Measurements from ENCODE around the gene CEACAM8. TPM values are rescaled to one million over a fixed set of nuclear protein-coding genes. Genes with fewer than 3 reads are reported as not detected.

CEACAM8 gene
- total RNA-seq, 1 experiment from 2014 or later: not detected

GRCh38 chr19:42576241-42576640, 18.5 kb downstream of the CEACAM8 start:
- no peaks in the 10 kb centered on the region for H3K36me3 ChIP-seq (ENCODE audit: control insufficient read depth, insufficient read depth, low read length)
- no peak overlapping the region for H3K27ac ChIP-seq (ENCODE audit: low read length)
- H3K4me3 ChIP-seq (ENCODE audit: low read depth in 2 of 2, low read length in 2 of 2): no peak overlapping the region
- POLR2A ChIA-PET: no interaction called here
- ATAC-seq: no peak
- no peak for TF ChIP-seq SIN3A (IDR thresholded peaks at IDR 0.05; ENCODE audit: borderline replicate concordance, insufficient read depth, low read depth, low read length)
- TF ChIP-seq, protein P1, sequence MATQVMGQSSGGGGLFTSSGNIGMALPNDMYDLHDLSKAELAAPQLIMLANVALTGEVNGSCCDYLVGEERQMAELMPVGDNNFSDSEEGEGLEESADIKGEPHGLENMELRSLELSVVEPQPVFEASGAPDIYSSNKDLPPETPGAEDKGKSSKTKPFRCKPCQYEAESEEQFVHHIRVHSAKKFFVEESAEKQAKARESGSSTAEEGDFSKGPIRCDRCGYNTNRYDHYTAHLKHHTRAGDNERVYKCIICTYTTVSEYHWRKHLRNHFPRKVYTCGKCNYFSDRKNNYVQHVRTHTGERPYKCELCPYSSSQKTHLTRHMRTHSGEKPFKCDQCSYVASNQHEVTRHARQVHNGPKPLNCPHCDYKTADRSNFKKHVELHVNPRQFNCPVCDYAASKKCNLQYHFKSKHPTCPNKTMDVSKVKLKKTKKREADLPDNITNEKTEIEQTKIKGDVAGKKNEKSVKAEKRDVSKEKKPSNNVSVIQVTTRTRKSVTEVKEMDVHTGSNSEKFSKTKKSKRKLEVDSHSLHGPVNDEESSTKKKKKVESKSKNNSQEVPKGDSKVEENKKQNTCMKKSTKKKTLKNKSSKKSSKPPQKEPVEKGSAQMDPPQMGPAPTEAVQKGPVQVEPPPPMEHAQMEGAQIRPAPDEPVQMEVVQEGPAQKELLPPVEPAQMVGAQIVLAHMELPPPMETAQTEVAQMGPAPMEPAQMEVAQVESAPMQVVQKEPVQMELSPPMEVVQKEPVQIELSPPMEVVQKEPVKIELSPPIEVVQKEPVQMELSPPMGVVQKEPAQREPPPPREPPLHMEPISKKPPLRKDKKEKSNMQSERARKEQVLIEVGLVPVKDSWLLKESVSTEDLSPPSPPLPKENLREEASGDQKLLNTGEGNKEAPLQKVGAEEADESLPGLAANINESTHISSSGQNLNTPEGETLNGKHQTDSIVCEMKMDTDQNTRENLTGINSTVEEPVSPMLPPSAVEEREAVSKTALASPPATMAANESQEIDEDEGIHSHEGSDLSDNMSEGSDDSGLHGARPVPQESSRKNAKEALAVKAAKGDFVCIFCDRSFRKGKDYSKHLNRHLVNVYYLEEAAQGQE (IDR thresholded peaks at IDR 0.05; ENCODE audit: insufficient read depth in 1 of 2, low read depth in 2 of 2, low read length in 1 of 2): no peak
- TF ChIP-seq POLR2AphosphoS5 (IDR thresholded peaks at IDR 0.05; ENCODE audit: low read depth, low read length): no peak
- TF ChIP-seq TCF7L2 (IDR thresholded peaks at IDR 0.05; ENCODE audit: low read depth, low read length): no peak
- TF ChIP-seq, protein P2, sequence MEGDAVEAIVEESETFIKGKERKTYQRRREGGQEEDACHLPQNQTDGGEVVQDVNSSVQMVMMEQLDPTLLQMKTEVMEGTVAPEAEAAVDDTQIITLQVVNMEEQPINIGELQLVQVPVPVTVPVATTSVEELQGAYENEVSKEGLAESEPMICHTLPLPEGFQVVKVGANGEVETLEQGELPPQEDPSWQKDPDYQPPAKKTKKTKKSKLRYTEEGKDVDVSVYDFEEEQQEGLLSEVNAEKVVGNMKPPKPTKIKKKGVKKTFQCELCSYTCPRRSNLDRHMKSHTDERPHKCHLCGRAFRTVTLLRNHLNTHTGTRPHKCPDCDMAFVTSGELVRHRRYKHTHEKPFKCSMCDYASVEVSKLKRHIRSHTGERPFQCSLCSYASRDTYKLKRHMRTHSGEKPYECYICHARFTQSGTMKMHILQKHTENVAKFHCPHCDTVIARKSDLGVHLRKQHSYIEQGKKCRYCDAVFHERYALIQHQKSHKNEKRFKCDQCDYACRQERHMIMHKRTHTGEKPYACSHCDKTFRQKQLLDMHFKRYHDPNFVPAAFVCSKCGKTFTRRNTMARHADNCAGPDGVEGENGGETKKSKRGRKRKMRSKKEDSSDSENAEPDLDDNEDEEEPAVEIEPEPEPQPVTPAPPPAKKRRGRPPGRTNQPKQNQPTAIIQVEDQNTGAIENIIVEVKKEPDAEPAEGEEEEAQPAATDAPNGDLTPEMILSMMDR (IDR thresholded peaks at IDR 0.05): no peak
- H3K27me3 ChIP-seq (ENCODE audit: control insufficient read depth, insufficient read depth, low read length): peaks cover 3% of the 10 kb centered on the region; the same call in 1 of the 2 replicates
- intact Hi-C loops (cut with micrococcal nuclease; ENCODE audit: unreplicated experiment) (no loop called here), in situ Hi-C loops (cut with HindIII; ENCODE audit: low pct_unique_long_range_greater_than_20kb, low sequenced_read_pairs) (no loop called here)
- no peaks in the 10 kb centered on the region for H3K4me1 ChIP-seq (ENCODE audit: control insufficient read depth, insufficient read depth, low read length)
- CTCF ChIA-PET: no interaction called here
- no peaks in the 10 kb centered on the region for H3K9me3 ChIP-seq (ENCODE audit: control insufficient read depth, insufficient read depth, low read depth, low read length)
- no TSS peak for BruUV-seq (replicated peaks)
- DNase-seq (ENCODE audit: low read depth, low spot score): no peak

- no peak overlapping the region for H3K27ac ChIP-seq (ENCODE audit: low read length)
- BruUV-seq (replicated peaks): no TSS peak
- no peaks in the 10 kb centered on the region for H3K4me1 ChIP-seq (ENCODE audit: control insufficient read depth, insufficient read depth, low read length)
- no peaks in the 10 kb centered on the region for H3K9me3 ChIP-seq (ENCODE audit: control insufficient read depth, insufficient read depth, low read depth, low read length)
- no peak overlapping the region for H3K4me3 ChIP-seq (ENCODE audit: low read depth in 2 of 2, low read length in 2 of 2)
- DNase-seq (ENCODE audit: low read depth, low spot score) (no peak), ATAC-seq (no peak)
- in situ Hi-C loops (cut with HindIII; ENCODE audit: low pct_unique_long_range_greater_than_20kb, low sequenced_read_pairs) (no loop called here), intact Hi-C loops (cut with micrococcal nuclease; ENCODE audit: unreplicated experiment) (no loop called here)
- POLR2A ChIA-PET: no interaction called here
- no peaks in the 10 kb centered on the region for H3K36me3 ChIP-seq (ENCODE audit: control insufficient read depth, insufficient read depth, low read length)
- TF ChIP-seq SIN3A (IDR thresholded peaks at IDR 0.05; ENCODE audit: borderline replicate concordance, insufficient read depth, low read depth, low read length): no peak
- TF ChIP-seq, protein P1 (IDR thresholded peaks at IDR 0.05; ENCODE audit: insufficient read depth in 1 of 2, low read depth in 2 of 2, low read length in 1 of 2): no peak
- TF ChIP-seq TCF7L2 (IDR thresholded peaks at IDR 0.05; ENCODE audit: low read depth, low read length): no peak
- no peak for TF ChIP-seq POLR2AphosphoS5 (IDR thresholded peaks at IDR 0.05; ENCODE audit: low read depth, low read length)
- TF ChIP-seq, protein P2 (IDR thresholded peaks at IDR 0.05): no peak
- CTCF ChIA-PET: no interaction called here
- H3K27me3 ChIP-seq (ENCODE audit: control insufficient read depth, insufficient read depth, low read length): no peaks in the 10 kb centered on the region; the same call in 1 of the 2 replicates
Measured at GRCh38 chr19:42573642-42574041, 21.1 kb downstream of the CEACAM8 start.

Measured in Panc1 (cell line).